HG03039 (cell line): ENCODE results near the gene LRIT2.

Experiments used
- ATAC-seq: cut with Tn5 transposase; IDR thresholded peaks from one replicate; pipeline ENCODE4 v1.9.1; 2021; ENCODE audit warnings: mild to moderate bottlenecking, moderate library complexity; ENCODE audit not compliant: unreplicated experiment

The LRIT2 gene

GRCh38 chr10:84243759-84244158 is 18.4 kb upstream of the LRIT2 start:
- no peak for ATAC-seq

GRCh38 chr10:84241185-84241790 is 15.9 kb upstream of the LRIT2 start, which contains the start of gene LRIT1:
LRIT1 (minus strand) TSS chr10:84241546; CDS start chr10:84241439, 107 bp downstream.
- ATAC-seq: no peak

- no peak for ATAC-seq
Observed at GRCh38 chr10:84238909-84239308, 13.6 kb upstream of the LRIT2 start.

GRCh38 chr10:84237199-84238051 is 12.1 kb upstream of the LRIT2 start:
- no peak for ATAC-seq

GRCh38 chr10:84236807-84237198 is 11.5 kb upstream of the LRIT2 start:
- ATAC-seq: no peak

GRCh38 chr10:84235096-84235495 is 9.8 kb upstream of the LRIT2 start:
- ATAC-seq: no peak

- ATAC-seq: no peak
Observed at GRCh38 chr10:84234479-84234878, 9.1 kb upstream of the LRIT2 start.

- ATAC-seq: no peak
Observed at GRCh38 chr10:84233940-84234339, 8.6 kb upstream of the LRIT2 start.

GRCh38 chr10:84232376-84232775 is 7.0 kb upstream of the LRIT2 start:
- ATAC-seq: no peak

GRCh38 chr10:84230359-84230758 is 5.0 kb upstream of the LRIT2 start:
- no peak for ATAC-seq

GRCh38 chr10:84227810-84228209 is 2.5 kb upstream of the LRIT2 start:
- no peak for ATAC-seq

GRCh38 chr10:84226616-84227015 is 1.3 kb upstream of the LRIT2 start:
- no peak for ATAC-seq

GRCh38 chr10:84224411-84225028 is 824 bp downstream of the LRIT2 start:
- ATAC-seq: no peak

GRCh38 chr10:84221916-84222315 is 3.4 kb downstream of the LRIT2 start:
- ATAC-seq: no peak

GRCh38 chr10:84217746-84218145 is 7.6 kb downstream of the LRIT2 start:
- no peak for ATAC-seq

GRCh38 chr10:84216834-84217233 is 8.5 kb downstream of the LRIT2 start:
- no peak for ATAC-seq

GRCh38 chr10:84214612-84215235 is 10.6 kb downstream of the LRIT2 start:
- ATAC-seq: no peak

- no peak for ATAC-seq
Observed at GRCh38 chr10:84214046-84214572, 11.2 kb downstream of the LRIT2 start.

- no peak for ATAC-seq
Observed at GRCh38 chr10:84213076-84213475, 12.3 kb downstream of the LRIT2 start.

GRCh38 chr10:84212014-84212413 is 13.3 kb downstream of the LRIT2 start:
- ATAC-seq: no peak

- ATAC-seq: no peak
Observed at GRCh38 chr10:84211566-84211965, 13.8 kb downstream of the LRIT2 start.
